HCEC 1CT (cell line): ENCODE measurements around the gene MSI2.

ENCODE experiments used
- DNase-seq: peaks from one replicate; pipeline ENCODE4 v3.0.0-alpha.2; 2017

MSI2 gene

DNA sequence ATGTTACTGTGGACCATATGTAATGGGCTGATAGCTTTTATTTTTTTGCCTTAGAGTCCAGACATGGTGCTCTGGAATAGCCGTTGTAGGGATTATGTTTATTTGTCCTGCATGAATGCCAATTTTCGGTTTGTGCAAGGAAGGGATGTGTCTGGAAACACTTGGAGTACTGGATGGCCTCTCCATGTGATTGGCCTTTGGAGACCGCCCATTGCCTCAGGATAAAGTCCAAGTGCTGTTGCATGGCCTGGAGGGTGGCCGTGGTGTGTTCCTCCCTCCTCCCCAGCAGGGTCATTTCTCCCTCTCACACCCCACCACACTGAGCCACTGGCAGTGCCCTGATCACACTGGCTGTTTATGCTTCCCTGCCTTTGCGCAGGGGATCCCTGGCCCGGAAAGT lies 93.9 kb downstream of the MSI2 start:
- DNase-seq: no peak

GRCh38 chr17:57352665-57353175 lies 96.4 kb downstream of the MSI2 start:
- no peak for DNase-seq

DNA sequence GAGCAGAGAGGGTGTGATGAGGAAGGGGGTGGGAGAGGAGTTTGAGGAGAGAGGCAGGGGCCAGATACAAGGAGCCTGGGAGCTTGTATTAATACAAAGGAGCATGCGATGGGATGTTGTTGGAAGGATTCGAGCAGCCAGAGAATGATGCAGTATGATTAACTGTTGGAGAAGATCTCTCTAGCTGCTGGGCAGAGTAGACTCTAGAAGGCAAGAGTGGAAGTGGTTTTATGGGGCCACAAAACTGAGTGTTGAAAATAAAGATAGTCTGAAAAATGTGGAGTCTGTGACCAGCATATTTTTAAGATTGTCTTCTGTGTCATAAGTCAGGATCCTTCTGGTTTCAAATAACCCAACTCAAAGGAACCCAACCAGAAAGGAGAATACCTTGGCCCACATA lies 98.3 kb downstream of the MSI2 start:
- no peak for DNase-seq

GRCh38 chr17:57355090-57355859 lies 99.0 kb downstream of the MSI2 start:
- DNase-seq: no peak

GRCh38 chr17:57356153-57356718 lies 99.9 kb downstream of the MSI2 start:
- no peak for DNase-seq

DNA sequence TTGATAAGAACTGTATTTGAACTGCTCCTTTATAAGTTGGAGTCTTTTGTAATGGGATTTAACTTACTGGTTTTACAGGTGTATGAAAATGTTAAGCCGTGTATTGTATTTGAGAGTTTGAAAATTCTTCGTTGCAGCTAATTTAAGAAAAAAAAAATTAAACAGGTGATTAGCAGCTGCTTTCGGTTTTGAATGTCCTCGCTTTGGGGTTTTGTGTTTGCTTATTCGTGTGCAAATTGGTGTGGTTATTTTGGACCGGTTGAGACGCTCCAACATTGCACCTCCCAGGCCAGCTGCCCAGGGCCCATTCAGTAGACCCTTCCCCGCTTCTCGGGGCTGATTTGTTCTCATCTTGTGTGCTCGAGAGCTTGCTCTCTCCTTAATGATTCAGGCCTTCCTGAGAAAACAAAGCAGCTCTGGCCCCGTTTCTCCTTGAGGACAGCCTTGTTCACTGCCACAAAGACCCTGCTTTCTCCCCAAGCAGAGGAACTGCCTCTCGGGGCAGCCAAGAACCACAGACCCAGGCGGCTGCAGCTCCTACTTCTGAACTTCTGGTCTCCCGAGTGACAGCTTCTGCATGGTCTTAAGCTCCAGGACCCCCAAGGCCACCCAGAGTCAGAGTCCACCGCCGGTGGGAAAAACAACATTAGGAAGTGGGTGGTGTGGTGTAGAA lies 100.5 kb downstream of the MSI2 start:
- no peak for DNase-seq

DNA sequence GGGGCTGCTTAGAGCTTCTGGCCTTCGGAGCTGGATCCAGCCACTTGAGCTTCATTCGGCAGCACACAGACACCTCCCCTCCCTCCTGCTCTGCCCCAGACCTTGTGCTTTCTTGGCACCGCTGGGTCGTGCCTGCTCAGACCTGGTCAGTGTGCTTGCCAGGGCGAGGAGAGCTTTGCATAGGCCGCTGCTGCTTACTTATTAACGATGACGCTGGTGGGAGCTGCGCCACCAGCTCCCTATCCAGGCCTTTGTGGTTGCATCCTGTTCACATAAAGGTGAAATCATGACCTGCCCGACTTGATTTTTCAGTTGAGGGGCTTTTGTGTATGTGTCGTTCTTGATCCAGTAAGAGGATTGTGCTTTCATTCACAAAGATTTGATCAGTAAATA lies 101.1 kb downstream of the MSI2 start:
- no peak for DNase-seq

GRCh38 chr17:57357830-57358430 lies 101.6 kb downstream of the MSI2 start:
- no peak for DNase-seq

DNA sequence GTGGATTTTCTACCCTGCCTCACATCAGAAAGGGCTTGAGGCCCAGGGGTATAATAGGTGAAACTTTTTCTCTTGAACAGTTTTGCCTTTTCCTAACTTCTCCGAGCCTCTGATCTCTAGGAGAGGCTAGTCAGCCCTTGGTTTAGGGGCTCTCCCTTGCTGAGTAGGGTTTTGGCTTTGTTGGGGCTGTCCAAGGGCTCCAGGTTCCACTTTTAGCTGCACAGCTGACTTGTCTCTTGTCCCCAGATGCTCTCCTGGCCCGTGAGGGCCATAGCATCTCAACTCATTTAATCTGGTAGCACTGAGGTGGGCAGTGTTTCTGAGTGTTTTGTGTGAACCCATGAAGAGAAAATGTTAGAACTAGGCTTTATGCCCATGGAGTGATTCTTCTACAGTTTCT lies 103.9 kb downstream of the MSI2 start:
- no peak for DNase-seq

DNA sequence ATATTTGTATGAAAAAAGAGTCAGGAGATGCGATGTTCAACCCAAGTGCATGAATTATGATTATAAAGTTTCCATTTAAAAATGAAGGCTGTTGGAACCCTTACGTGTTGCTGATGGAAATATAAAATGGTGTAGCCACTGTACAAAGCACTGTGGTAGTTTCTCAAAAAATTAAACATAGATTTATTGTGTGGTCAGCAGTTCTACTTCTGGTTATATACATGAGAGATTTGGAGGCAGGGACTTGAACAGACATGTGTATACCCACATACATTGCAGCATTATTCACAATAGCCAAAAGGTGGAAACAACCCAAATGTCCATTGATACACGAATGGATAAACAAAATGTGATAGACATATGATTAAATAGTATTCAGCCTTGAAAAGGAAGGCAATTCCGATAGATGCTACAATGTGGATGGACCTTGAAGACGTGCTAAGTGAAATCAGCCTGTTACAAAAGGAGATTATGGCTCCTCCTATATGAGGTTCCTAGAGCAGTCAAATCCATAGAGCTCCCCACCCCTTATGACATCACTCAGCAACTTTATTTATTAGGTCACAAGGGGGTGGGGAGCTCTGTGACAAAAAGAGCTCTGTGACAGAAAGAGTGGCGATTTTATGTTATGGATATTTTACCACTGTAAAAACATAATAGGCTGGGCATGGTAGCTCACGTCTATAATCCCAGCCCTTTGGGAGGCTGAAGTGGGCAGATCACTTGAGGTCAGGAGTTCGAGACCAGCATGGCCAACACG lies 106.7 kb downstream of the MSI2 start:
- DNase-seq: no peak

- DNase-seq: no peak
These were observed 107.3 kb downstream of the MSI2 start for GRCh38 chr17:57363580-57363979.

GRCh38 chr17:57363998-57364643 lies 107.8 kb downstream of the MSI2 start:
- DNase-seq: no peak

DNA sequence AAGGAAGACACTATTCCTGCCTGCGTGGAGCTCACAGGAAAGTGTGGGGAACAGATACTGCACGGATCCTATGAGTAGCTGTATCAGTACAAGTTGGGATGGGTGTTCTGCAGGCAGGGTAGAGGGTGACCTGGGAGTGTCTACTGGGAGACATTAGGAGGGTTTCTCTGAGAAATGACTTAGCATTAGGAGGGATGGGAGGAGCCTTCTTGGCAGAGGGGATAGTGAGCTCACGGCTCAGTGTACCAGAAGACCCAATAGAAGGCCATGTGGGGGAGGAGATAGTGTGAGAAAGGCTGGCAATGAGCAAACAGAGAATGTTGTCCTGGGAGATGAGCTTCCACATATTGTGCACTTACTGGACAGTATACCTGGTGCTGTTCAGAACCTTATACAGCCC lies 109.1 kb downstream of the MSI2 start:
- no peak for DNase-seq

GRCh38 chr17:57366177-57366557 lies 109.8 kb downstream of the MSI2 start:
- DNase-seq: no peak

GRCh38 chr17:57366558-57367351 lies 110.4 kb downstream of the MSI2 start:
- DNase-seq: no peak

DNA sequence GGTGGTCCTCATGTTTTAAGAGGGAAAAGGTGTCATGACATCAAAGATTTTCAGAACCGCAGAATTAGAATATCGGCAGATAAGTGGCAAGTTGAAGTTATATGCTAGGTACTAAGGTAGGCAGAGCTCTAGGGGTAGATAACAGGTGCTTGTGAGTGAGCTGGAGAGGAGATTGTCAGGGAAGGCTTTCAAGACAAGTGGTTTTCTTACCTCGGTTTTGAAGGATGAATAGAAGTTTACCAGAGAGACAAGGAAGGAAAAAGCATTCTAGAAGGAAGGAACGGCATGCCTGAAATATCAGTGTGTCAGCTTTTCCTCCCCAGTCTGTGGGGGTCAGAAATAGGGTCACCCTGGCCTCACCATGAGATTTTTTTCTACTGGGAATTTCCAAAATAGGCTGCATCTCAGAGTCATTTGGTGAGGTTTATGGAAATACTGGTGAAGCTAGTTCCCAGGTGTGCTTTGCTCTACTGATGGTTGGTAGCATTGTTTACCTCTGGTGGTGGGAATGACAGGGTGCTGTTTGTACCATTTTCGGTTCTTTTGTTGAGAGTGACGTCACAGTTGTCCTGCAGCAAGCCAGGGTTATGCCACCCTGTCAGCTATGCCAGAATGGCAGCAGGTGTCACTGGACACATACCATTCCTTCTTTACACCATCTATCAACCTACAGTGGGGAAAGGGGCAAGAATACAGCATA lies 112.5 kb downstream of the MSI2 start:
- no peak for DNase-seq

- DNase-seq: peak; percentile 61
These were observed 113.2 kb downstream of the MSI2 start for GRCh38 chr17:57369509-57369945.

DNA sequence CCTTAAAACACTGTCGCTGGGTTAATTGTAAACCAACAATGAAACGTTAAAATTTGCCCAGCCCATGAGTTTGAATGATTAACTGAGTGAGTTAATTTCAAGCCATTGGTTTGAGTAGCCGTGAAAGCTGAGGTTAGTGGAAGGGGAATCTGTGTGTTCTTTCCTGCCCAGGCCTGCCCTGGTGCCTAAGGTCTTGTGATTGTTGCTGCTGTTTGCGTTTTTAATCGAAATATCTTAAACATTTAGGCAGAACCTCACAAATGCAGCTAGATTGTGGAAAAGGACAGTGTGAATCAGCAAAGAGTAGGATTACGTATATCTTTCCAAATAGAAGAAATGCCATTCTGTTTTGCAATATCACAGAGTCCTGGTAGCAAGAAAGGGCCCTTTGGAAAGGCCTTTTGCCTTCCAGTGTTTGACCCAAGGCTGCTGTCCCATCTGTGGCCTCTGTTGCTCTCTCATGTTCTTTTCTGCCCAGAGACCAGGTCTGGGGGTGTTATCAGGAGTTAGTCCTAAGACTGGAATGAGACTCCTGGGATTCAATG lies 113.8 kb downstream of the MSI2 start:
- DNase-seq: peak; percentile 90

- DNase-seq: no peak
These were observed 114.3 kb downstream of the MSI2 start for GRCh38 chr17:57370619-57371018.

GRCh38 chr17:57372156-57372555 lies 115.8 kb downstream of the MSI2 start:
- DNase-seq: peak; percentile 48

DNA sequence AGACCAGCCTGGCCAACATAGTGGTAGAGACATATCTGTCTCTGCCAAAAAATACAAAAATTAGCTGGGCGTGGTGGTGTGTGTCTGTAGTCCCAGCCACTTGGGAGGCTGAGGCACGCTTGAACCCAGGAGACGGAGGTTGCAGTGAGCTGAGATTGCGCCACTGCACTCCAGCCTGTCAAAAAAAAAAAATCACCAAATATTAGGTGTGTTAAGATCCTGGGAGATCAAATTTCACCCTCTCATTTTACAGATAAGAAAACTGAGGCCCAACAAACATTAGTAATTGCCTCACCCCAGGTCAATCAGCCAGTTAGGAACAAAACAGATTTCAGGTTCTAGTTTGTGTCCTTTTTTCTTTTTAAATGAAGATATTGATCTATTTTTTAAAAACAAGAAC lies 116.7 kb downstream of the MSI2 start:
- no peak for DNase-seq
